Neural progenitor cell (in vitro differentiated cells): Measurements from ENCODE around the gene TMEM221.

Source experiments
- CTCF ChIP-seq: fragments of 200-600 bp; sonication (generic); IDR thresholded peaks from 2 replicates; pipeline ENCODE4 v1.5.1; 2017; ENCODE audit warnings: antibody characterized with exemption, mild to moderate bottlenecking
- EZH2 ChIP-seq: fragments of 200-600 bp; sonication (generic); IDR thresholded peaks from 2 replicates; pipeline ENCODE4 v1.6.1; 2017; ENCODE audit warnings: antibody characterized with exemption, mild to moderate bottlenecking, moderate library complexity

GRCh38 chr19:17457616-17458015, 9.1 kb upstream of the TMEM221 start:
- TF ChIP-seq CTCF (no peak), EZH2 (no peak)
